ENCODE data around the gene LTBP3.
"Not testable (repeated sequence)": the region's sequence is repeated elsewhere in the genome, so short reads cannot be mapped to it uniquely, and the experiment has no call there.

LTBP3 gene

DNA sequence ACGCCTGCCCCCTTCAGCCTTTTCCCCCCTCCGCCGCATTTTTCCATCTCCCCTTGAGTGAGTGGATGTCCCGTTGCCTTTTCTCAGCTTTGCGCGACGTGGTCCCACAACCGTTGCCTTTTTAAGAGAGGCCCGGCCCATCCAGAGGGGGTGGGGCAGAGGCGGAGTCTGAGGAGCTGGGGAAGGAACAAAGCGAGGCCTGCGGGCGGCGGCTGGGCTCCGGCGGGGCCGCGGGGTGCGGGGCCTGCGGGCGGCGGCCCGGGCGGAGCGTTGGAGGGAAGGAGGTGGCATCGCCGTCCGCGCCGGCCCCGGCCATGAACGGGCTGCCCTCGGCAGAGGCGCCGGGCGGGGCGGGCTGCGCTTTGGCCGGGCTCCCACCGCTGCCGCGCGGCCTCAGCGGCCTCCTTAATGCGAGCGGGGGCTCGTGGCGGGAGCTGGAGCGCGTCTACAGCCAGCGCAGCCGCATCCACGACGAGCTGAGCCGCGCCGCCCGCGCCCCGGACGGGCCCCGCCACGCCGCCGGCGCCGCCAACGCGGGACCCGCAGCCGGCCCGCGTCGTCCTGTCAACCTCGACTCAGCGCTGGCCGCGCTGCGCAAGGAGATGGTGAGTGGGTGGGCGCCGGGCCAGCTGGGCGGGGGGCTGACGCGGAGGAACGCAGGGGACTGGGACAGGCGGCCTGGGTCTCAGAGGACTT, 14.3 kb upstream of the LTBP3 start, which contains the start of gene FAM89B:
FAM89B (plus strand) TSS at position 183 of the 696 bp plus-strand sequence; CDS start at position 315, 132 bp downstream.
- H3K27ac ChIP-seq, result peak within 1 kb of the TSS; percentile 96
- DNase-seq (ENCODE audit: low read depth, low spot score), result no peak

DNA sequence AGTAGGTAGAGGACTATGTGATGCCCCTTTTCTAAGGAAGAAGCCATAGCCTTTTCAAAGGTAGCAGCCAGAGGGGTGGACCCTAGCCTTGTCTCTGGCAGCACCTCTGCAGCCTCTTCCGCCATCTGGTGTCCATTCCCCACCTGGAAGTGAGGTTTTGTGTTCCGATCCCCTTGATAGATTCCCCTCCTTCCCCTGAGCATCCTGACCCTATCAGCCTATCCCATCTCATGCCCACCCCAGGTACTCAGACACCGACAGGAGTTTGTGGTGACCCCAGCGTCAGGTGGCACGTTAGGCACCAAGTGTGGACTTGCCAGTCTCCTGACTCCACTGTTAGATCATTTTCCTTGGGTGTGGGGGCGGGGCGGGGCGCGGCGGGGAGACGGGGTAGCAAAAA, 13.8 kb upstream of the LTBP3 start:
- H3K27ac ChIP-seq, result peak overlapping the region; percentile 96
- no peak for DNase-seq (ENCODE audit: low read depth, low spot score)

DNA sequence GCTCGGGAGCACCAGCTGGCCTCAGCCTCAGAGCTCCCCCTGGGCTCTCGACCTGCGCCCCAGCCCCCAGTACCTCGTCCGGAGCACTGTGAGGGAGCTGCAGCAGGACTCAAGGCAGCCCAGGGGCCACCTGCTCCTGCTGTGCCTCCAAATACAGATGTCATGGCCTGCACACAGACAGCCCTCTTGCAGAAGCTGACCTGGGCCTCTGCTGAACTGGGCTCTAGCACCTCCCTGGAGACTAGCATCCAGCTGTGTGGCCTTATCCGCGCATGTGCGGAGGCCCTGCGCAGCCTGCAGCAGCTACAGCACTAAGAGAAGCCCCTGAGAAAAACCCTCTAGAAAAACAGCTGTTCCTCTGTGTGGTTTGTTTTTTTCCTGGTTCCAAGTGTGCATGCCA, 13.3 kb upstream of the LTBP3 start:
- peak overlapping the region; percentile 96 for H3K27ac ChIP-seq
- DNase-seq (ENCODE audit: low read depth, low spot score), result no peak

DNA sequence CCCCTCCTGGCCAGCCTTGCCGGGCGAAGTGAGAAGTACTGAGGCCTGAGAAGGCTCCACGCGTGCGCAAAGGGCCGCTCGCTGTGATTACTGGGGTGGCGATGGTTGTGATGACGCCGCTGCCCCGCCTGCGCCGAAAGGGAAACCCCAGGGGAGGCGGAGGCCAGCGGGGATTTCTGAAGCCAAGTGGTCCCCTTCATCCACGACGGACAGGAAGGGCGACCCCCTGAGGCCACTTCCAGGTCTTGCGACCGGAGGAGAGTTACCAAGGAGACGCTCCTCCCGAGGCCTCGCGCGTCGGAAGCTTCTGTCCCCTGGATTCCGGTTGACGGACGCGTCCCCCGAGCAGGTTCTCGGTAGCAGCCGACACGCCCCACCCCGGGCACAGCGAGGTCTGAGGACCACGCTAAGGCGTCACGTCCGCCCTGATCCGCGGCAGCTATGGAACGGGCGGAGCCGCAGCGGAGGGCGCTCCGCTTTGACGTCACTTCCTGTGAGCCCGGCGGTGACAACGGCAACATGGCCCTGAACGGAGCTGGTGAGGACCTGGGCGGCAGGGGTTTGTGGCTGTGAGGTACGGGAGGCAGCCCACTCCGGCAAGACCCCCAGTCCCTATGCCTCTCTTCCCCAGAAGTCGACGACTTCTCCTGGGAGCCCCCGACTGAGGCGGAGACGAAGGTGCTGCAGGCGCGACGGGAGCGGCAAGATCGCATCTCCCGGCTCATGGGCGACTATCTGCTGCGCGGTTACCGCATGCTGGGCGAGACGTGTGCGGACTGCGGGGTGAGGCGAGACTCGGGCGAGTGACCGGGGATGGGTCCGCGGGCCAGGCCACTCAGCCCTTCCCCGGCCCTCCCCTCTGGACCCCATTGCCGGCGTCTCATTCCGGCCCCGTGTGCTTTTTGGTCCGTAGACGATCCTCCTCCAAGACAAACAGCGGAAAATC, 12.1 kb upstream of the LTBP3 start, which contains the start of gene ZNRD2:
ZNRD2 (plus strand) TSS at position 505 of the 946 bp plus-strand sequence; CDS start at position 520, 15 bp downstream.
- H3K27ac ChIP-seq, result peak within 1 kb of the TSS; percentile 96
- DNase-seq (ENCODE audit: low read depth, low spot score), result peak; percentile 93

DNA sequence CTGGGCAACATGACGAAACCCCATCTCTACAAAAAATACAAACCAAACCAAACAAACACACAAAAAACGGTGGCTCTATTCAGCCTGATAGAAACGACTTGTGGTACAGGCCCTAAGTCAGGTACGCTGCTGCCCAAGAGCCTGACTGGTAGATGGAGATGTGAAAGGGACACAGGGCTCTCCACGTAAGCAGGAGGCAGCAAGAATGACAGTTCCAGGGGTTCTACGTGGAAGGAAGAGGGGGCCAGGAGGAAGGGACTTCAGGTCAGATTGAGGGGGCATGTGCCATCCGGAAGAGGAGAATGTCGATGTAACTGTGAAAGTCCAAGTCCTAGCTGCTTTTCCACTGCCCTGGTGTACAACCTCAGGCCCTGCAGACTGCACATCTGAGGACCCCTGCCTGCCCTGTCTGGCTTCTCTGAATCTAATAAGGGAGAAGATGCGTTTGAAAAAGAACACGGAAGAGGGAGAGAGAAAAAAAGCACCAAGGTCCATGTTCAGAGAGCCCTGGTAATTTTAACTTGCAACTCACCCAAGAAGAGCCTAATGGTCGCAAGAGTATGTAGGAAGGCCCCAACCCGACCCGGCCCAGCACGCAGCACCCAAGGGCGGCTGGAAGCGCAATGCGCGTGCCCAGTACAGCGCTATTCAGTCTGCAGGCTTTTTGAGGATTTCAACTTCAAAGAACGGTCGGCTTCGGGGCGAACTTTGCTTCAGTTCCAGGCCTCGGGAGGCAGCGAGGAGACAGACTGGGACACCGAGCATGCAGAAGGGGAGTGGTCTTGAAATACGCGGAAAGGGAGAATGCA, 11.2 kb upstream of the LTBP3 start:
- peak overlapping the region; percentile 96 for H3K27ac ChIP-seq
- no peak for DNase-seq (ENCODE audit: low read depth, low spot score)

DNA sequence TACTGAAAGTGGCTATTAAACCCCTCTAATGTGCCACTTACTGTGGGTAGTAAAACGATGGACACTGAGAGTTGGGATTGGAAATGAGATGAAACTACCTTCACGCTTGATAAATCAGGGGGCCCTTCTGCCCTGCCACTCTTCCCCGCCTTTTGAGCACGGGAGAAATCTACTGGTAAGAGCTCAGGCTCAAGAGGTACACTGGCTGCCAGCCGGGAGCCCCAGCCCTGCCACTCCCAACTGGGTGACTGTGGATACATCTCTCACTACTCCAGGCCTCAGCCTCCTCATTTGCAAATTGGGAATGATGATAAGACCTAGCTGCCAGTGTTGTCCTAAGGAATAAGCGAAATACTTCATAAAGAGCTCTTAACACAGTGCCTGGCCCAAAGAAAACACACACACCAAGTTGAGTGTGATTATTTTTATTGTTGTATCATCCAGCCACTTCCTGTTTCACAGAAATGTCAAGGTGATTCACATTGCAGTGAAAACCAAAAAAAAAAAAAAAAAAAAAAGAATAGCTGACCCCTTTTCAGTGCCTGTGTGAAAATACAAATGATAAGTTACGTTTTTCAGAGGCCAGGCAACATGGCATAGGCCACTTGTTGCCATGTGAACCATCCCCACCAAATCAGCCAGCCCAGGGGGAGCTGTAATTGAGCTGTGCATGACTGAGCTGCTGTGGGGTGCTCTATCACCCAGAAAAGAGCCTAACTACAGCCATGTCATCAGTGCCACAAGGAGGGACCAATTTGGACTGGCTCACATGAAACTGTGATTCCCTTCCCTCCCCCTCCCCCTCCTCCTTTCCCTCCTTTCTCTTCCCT, 7.7 kb upstream of the LTBP3 start:
- no peak for DNase-seq (ENCODE audit: low read depth, low spot score)
- H3K27ac ChIP-seq, result peak overlapping the region; percentile 63

DNA sequence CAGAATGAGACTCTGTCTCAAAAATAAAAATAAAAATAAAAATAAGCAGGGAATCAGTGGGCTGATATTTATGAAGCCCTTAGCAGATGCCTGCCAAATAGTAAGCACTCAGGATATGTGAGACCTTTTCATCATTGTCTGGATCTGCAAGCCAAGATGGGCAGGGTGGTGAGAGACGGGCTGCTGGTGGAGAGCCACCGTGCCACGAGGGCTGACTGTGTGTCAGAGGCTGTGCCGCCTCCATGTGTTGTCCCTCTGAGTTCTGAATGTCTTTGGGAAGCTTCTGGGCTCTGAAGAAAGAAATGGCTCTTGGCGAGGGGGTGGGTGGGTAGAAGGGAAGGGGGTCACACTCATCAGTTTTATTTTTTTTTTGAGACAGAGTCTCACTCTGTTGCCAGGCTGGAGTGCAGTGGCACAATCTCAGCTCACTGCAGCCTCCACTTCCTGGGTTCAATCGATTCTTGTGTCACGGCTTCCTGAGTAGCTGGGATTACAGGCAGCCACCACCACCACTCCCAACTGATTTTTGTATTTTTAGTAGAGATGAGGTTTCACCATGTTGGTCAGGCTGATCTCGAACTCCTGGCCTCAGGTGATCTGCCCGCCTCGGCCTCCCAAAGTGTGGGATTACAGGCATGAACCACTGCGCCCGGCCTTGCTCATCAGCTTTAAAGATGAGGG, 6.9 kb upstream of the LTBP3 start:
- peak overlapping the region; percentile 63 for H3K27ac ChIP-seq
- not testable (repeated sequence) for DNase-seq (ENCODE audit: low read depth, low spot score)

DNA sequence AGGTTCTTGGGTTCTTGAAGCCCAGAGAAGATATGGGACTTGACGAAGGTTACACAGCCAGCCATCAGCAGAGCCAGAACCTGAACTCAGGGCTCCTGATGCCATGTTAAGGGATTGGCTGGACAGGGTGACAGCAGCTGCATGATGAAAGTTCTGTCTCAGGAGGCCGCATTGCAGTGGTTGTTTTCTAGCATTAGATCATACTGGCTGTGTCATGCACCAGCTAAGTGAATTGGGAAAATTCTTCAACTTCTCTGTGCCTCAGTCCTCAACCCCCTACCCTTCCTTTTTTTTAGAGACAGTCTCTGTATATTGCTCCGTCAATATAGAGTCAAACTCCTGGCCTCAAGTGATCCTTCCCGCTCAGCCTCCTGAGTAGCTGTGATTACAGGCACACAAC, 5.4 kb upstream of the LTBP3 start:
- DNase-seq (ENCODE audit: low read depth, low spot score), result no peak
- H3K27ac ChIP-seq, result no peak overlapping the region

DNA sequence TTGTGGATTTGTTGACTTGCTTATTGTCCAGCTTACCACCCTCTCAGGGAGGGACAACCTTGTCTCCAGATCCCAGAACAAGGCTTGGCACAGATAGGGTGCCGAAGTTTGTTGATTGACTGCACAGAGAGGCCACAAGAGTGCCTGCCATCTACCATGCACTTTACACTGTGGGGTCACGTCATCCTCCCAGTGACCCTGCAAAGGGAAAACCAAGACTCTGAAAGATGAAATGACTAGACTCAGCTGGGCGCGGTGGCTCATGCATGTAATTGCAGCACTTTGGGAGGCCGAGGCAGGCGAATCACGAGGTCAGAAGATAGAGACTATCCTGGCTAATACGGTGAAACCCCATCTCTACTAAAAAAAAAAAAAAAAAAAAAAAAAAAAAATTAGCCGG, 4.6 kb upstream of the LTBP3 start:
- no peak for DNase-seq (ENCODE audit: low read depth, low spot score)
- no peak overlapping the region for H3K27ac ChIP-seq

DNA sequence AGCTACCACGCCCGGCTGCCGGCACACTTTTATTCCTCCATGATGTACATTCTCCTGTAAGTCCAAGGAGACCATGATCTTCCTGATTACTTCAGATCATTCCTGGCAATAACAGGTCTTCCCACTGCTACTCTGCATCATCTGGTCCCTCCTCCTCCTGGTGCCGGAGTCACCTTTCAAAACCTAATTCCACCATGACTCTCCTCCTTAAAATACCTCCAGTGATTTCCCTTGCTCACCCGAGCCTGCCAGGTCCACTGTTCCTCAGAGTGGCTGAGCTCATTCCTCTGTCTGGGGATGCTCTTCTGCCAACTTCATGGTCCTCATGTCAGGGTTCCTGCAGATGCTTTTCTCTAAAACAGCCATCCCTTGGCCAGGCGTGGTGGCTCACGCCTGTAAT, 3.9 kb upstream of the LTBP3 start:
- no peak overlapping the region for H3K27ac ChIP-seq
- no peak for DNase-seq (ENCODE audit: low read depth, low spot score)

DNA sequence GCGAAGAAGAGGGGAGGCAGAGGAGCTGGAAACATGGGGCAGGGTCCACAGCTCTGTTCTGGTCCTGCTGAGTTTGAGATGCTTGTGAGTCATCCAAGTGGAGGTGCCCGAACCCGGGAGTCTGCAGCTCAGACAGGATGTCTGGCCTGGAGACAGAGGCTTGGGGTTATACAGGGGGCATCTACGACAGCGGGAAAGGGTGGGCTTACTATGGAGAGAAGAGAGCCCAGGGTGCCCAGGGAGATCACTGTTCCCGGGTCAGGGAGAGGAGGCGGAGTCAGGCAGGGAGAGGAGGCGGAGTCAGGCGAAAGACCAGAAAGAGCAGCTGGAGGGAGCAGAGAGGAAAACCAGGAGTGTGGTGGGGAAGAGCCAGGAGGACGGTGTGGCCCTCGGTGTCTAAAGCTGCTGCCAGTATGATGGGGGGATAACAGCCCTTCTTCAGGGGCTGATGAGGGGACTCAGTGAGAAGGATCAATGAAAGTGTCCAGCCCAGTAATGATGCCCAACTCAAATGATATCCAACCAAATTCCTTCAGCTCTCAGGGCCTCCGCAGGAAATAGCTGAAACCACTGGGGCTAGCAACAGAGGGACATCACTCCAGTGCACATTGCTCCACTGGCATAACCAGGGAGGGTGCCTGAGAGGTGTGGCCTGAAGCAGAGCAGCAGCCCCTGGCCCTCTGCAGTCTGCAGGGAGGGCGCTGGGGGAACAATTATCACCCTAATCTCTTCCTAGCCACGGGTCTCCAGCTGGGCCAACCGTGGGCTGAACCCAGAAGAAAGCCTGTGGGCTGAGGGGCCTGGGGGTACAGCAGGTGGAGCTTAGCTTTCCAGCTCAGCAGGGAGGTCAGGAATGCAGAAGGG, 2.6 kb upstream of the LTBP3 start:
- no peak for DNase-seq (ENCODE audit: low read depth, low spot score)
- peak overlapping the region; percentile 87 for H3K27ac ChIP-seq

DNA sequence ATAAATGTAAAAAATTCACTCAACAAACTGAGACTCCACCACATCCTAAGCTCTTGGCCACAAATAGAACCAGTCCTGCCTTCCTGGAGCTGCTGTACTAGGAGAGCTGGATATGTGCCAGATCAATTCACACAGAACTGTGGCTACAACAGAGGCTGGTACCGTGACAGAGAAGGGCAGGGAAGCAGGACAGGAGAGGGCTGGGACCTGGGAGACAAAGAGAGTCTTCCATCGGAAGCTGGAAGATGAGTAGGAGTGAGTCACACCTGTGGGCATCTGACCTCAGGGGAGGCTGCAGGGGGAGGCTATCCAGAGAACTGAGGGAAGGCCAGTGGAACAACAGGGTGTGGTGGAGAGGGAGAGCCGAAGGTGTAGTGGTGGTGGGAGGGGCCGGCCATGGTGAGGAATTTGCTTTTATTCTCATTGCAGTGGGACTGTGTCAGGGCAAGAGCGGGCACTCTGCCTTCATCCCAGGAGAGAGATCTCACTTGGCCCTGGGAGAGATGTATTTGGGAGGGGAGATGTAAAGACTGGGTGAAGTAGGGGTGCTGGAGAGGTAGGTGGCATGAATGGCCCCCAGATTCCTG, 1.9 kb upstream of the LTBP3 start:
- no peak for DNase-seq (ENCODE audit: low read depth, low spot score)
- H3K27ac ChIP-seq, result peak overlapping the region; percentile 87

DNA sequence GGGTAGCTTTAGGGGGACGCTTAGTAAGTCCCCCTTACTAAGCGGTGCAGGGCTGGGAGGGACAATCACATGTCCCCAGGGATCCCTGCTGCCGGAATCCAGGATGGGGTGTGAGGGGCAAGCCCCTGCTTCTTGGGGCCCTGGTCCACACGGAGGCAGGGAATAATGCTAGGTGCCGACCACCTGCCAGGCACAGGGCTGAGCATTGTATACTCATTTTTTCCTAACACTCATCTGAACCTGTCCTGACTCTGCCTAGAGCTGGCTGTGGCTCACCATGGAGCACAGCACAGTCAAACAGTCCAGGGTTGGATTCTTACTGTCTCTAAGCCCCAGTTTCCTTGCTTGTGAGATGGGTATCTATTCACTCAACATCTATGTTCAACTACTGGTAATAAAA, 1.4 kb upstream of the LTBP3 start:
- H3K27ac ChIP-seq, result peak overlapping the region; percentile 87
- DNase-seq (ENCODE audit: low read depth, low spot score), result no peak

DNA sequence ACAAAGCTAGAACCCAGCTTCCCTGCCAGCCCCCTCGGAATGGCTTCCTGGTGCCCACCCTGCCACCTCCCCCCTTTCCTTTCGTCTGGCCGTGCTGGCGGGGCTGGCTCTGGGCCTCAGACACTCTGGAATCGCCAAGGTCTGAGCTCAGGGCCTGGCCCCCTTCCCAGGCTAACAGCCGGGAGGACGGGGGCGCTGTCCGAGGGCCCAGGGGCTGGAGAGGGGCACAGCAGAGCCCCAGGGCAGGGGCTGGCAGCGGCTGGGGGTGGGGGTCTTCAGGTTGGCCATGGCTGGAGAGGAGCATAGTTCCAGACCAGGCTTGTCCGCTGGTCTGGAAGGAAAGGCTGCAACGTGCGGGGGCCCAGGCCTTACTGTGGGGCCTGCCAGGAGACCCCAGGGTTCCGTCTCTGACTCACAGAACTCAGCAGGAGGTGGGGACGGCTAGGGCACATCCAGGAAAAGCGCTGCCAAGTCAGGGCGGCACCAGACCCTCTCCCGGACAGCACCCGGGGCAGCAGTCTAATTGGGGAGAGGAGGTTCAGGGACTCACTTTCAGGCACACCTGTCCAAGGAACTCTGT, 861 bp upstream of the LTBP3 start:
- no peak for DNase-seq (ENCODE audit: low read depth, low spot score)
- H3K27ac ChIP-seq, result peak overlapping the region; percentile 87

DNA sequence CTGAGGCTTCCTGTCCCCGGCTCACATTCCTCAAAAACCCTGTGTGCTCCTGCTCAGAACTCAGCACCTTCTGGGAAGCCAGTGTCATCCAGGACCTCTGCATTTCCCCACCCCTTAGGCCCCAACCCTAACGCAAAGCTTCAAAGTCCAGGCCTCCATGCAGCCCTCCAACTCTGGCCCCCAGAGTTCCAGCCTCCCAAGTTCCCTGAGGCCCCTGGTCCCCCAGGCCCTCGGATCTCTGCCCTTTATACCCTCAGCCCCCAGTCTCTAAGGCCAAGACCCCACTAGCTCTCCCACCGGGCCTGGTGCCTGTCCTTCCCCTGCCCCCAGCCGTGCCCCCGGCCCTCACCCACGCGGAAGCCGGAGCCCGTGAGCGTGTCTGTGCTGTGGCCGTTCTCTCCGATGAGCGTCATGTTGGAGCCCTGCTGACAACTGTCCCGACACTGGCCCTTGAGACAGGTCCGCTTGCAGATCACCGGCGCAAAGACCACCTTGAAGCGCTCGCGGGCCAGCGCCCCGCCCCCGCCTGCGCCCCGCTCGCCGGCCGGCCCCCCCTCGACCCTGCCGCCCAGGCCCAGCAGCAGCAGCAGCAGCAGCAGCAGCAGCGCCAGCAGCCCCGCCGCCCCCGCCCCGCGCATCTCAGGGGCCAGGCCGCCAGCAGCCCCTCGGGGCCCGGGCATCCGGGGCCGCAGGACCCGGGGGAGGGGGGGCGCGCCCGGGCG, 718 bp downstream of the LTBP3 start:
- H3K27ac ChIP-seq, result peak overlapping the region; percentile 87
- DNase-seq (ENCODE audit: low read depth, low spot score), result no peak

DNA sequence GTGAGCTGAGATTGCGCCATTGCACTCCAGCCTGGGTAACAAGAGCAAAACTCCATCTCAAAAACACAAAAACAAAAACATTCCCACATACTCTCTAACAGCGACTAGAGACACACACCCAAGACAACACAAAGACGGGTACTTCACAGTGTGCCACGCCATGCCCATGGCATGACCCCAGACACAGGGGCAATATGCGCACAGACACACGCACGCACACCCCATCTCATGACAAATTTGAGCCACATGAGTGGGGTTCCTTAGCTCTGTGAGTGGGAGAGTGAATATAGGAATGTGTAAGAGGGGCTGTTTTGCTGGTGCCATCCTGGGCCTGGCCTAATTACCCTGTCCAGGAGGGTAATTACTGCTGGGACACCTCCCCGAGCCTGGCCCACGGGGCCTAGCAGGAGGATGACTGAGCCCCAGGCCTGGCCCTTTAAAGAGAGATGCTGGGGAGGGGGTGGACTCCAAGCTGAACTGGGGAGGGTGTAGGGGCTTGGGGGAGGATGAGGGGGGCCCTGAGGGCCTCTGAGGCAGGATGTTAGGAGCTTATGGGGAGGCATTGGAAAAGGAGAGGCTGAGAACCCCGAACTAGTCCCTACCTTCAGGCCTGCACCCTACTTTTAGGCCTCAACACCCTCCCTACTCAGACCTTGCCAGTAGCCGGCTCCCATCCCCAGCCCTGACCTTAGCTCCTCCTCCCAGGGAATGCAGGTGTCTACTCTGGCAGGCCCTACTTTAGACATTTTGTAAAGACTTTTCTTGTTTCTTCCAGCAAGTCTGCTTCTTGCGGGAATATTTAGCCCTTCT, 1.5 kb downstream of the LTBP3 start:
- no peak for DNase-seq (ENCODE audit: low read depth, low spot score)
- peak overlapping the region; percentile 87 for H3K27ac ChIP-seq

Data from epithelial cell of prostate (primary cell).